Chondrocyte (in vitro differentiated cells): ENCODE measurements around the gene OSBPL2. TPM values are rescaled to one million over a fixed set of nuclear protein-coding genes. Genes with fewer than 3 reads are reported as not detected.

Experiments used
- DNase-seq: peaks from one replicate; pipeline ENCODE4 v3.0.0; 2021; ENCODE audit warnings: mixed read lengths, low spot score
- H3K27ac Mint-ChIP-seq: one replicate; pipeline ENCODE4 v1.8.0; 2021; ENCODE audit warnings: mild to moderate bottlenecking, moderate library complexity, mixed read lengths; ENCODE audit not compliant: unreplicated experiment
- H3K27me3 Mint-ChIP-seq: 2 replicates; pipeline ENCODE4 v1.8.0; 2021; ENCODE audit warnings: low read depth, mixed read lengths
- H3K36me3 Mint-ChIP-seq: 2 replicates; pipeline ENCODE4 v1.8.0; 2021; ENCODE audit warnings: low read depth, mixed read lengths
- H3K4me1 Mint-ChIP-seq: 2 replicates; pipeline ENCODE4 v1.8.0; 2021; ENCODE audit warnings: low read depth, mild to moderate bottlenecking, mixed read lengths
- H3K4me3 Mint-ChIP-seq: one replicate; pipeline ENCODE4 v1.8.0; 2021; ENCODE audit warnings: mild to moderate bottlenecking, moderate library complexity, mixed read lengths; ENCODE audit not compliant: unreplicated experiment
- H3K9me3 Mint-ChIP-seq: 2 replicates; pipeline ENCODE4 v1.8.0; 2021; ENCODE audit warnings: low read depth, mixed read lengths
- CTCF ChIP-seq: fragments of 200-600 bp; sonication (generic); IDR thresholded peaks from 2 replicates; pipeline ENCODE4 v1.5.0; 2021; ENCODE audit warnings: antibody characterized with exemption, mild to moderate bottlenecking, moderate library complexity
- total RNA-seq: library from RNA; stranded (reverse); gene quantifications from 3 replicates; pipeline ENCODE4 v1.2.1, GENCODE V29; 2021

The OSBPL2 gene
- total RNA-seq, 1 donor from 2014 or later: 48.3 TPM

GRCh38 chr20:62227977-62228958, 10.1 kb upstream of the OSBPL2 start:
- no peaks in the 10 kb centered on the region for H3K9me3 Mint-ChIP-seq
- H3K36me3 Mint-ChIP-seq: no peaks in the 10 kb centered on the region
- TF ChIP-seq CTCF: no peak
- H3K27ac Mint-ChIP-seq: no peak overlapping the region
- H3K4me3 Mint-ChIP-seq: no peak overlapping the region
- H3K4me1 Mint-ChIP-seq: no peaks in the 10 kb centered on the region
- DNase-seq: no peak
- H3K27me3 Mint-ChIP-seq: peaks cover 30% of the 10 kb centered on the region

- H3K4me1 Mint-ChIP-seq: no peaks in the 10 kb centered on the region
- no peak for DNase-seq
- H3K9me3 Mint-ChIP-seq: no peaks in the 10 kb centered on the region
- no peak overlapping the region for H3K4me3 Mint-ChIP-seq
- H3K27ac Mint-ChIP-seq: no peak overlapping the region
- H3K36me3 Mint-ChIP-seq: no peaks in the 10 kb centered on the region
- TF ChIP-seq CTCF: no peak
- H3K27me3 Mint-ChIP-seq: peaks cover 27% of the 10 kb centered on the region
Observed at GRCh38 chr20:62228982-62229545, 9.3 kb upstream of the OSBPL2 start.

GRCh38 chr20:62229667-62230066, 8.7 kb upstream of the OSBPL2 start:
- H3K27me3 Mint-ChIP-seq: peaks cover 22% of the 10 kb centered on the region
- H3K9me3 Mint-ChIP-seq: no peaks in the 10 kb centered on the region
- no peaks in the 10 kb centered on the region for H3K4me1 Mint-ChIP-seq
- H3K36me3 Mint-ChIP-seq: no peaks in the 10 kb centered on the region
- no peak for TF ChIP-seq CTCF
- H3K27ac Mint-ChIP-seq: no peak overlapping the region
- DNase-seq: no peak
- H3K4me3 Mint-ChIP-seq: no peak overlapping the region

GRCh38 chr20:62230276-62230675, 8.0 kb upstream of the OSBPL2 start:
- peaks cover 16% of the 10 kb centered on the region for H3K27me3 Mint-ChIP-seq
- TF ChIP-seq CTCF: no peak
- no peak overlapping the region for H3K27ac Mint-ChIP-seq
- no peak overlapping the region for H3K4me3 Mint-ChIP-seq
- DNase-seq: no peak
- no peaks in the 10 kb centered on the region for H3K9me3 Mint-ChIP-seq
- no peaks in the 10 kb centered on the region for H3K36me3 Mint-ChIP-seq
- no peaks in the 10 kb centered on the region for H3K4me1 Mint-ChIP-seq

- H3K27ac Mint-ChIP-seq: no peak overlapping the region
- no peaks in the 10 kb centered on the region for H3K9me3 Mint-ChIP-seq
- H3K27me3 Mint-ChIP-seq: peaks cover 12% of the 10 kb centered on the region
- no peaks in the 10 kb centered on the region for H3K36me3 Mint-ChIP-seq
- H3K4me1 Mint-ChIP-seq: no peaks in the 10 kb centered on the region
- H3K4me3 Mint-ChIP-seq: no peak overlapping the region
- no peak for TF ChIP-seq CTCF
- no peak for DNase-seq
Observed at GRCh38 chr20:62230696-62231095, 7.6 kb upstream of the OSBPL2 start.
